ENCODE measurements around the gene PHB1. TPM values are rescaled to one million over a fixed set of nuclear protein-coding genes. Genes with fewer than 3 reads are reported as not detected.
"Not testable (repeated sequence)": the region's sequence is repeated elsewhere in the genome, so short reads cannot be mapped to it uniquely, and the experiment has no call there.

The PHB1 gene
- total and polyA plus RNA-seq, 5 donors: 186 to 239 (median 213) TPM

DNA sequence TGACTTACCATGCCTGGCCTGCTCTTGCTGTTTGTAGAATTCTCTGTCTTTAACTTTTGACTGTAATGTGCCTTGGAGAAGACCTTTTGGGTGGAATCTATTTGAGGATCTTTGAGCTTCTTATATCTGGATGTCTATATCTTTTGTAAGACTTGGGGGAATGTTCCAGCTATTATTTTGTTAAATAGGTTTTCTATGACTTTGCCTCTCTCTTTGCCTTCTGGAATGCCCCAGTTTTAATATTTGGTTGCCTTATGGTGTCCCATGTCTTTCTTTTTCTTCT lies 10.3 kb upstream of the PHB1 start:
- intact Hi-C loops (cut with DNase I): no loop called here
- ATAC-seq: no peak

DNA sequence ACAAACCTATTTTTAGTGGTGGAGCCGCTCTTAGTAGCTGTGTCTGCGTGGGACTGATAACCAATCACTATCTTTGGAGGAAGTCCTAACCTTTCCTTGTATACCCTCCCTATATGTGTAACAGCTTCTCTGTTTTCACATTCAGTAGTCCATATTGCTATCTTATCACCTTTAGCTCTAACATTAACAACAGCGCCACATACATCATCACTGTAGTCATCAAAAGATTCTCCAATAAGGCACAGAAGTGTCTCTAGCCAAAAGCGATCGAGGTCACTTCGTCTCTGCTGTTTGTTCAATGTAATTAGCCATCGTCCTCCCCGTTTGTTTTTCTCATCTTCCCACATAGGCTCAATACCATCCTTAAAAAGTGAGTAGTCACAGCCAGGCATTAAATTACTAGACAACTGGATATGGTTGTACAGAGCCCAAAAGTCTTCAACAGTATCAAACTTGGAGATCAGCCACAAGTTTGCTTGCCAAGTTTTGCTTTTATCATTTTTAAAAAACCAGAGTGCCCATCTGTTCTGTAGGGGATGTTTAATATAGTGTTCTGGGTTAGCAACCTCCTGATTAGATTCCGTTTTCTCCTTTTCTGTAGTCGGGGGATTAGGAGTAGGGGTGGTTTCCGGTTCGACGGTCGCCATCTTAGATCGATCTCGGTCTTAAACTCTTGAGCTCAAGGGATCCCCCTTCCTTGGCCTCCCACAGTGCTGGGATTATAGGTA lies 9.8 kb upstream of the PHB1 start:
- H3K4me1 ChIP-seq (ENCODE audit: control insufficient read depth, insufficient read depth, low read length); DNase-seq; H3K9me3 ChIP-seq (ENCODE audit: control insufficient read depth, low read length); H3K4me3 ChIP-seq (ENCODE audit: low read length); H3K27me3 ChIP-seq (ENCODE audit: control insufficient read depth, insufficient read depth); H3K27ac ChIP-seq (ENCODE audit: low read length); intact Hi-C loops (cut with DNase I); ATAC-seq: not testable (repeated sequence)
- 51% methylated on average over 16 of the region's 16 CpGs for WGBS

More for the DNA sequence above, 10.3 kb upstream of the PHB1 start:
- no peak overlapping the region for H3K27ac ChIP-seq (ENCODE audit: low read length)
- no peak overlapping the region for H3K4me3 ChIP-seq (ENCODE audit: low read length)
- no peak for DNase-seq
- H3K4me1 ChIP-seq (ENCODE audit: control insufficient read depth, insufficient read depth, low read length): no peaks in the 10 kb centered on the region
- no peaks in the 10 kb centered on the region for H3K9me3 ChIP-seq (ENCODE audit: control insufficient read depth, low read length)
- no peaks in the 10 kb centered on the region for H3K27me3 ChIP-seq (ENCODE audit: control insufficient read depth, insufficient read depth)

DNA sequence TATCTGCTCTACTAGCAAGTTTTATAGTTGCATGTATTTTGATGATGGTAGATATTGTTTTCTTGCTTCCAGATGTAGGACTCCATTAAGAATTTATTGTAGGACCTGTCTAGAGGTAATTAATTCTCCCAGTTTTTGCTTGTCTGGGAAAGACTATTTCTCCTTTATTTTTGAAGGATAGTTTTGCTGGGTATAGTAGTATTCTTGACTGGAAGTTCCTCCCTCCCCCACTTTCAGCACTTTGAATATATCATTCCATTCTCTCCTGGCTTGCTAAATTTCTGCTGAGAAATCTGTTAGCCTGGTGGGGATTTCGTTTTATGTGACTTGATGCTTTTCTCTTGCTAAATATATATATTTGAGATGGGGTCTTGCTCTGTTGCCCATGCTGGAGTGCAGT lies 8.0 kb upstream of the PHB1 start:
- Histone ChIP-seq H3K27ac (ENCODE audit: low read length) (no peak overlapping the region), H3K9me3 (ENCODE audit: control insufficient read depth, low read length) (no peaks in the 10 kb centered on the region), H3K4me1 (ENCODE audit: control insufficient read depth, insufficient read depth, low read length) (no peaks in the 10 kb centered on the region), H3K4me3 (ENCODE audit: low read length) (no peak overlapping the region), H3K27me3 (ENCODE audit: control insufficient read depth, insufficient read depth) (no peaks in the 10 kb centered on the region)
- WGBS: 36% methylated on average over 1 of the region's 1 CpG
- intact Hi-C loops (cut with DNase I): no loop called here
- ATAC-seq (no peak), DNase-seq (no peak)

DNA sequence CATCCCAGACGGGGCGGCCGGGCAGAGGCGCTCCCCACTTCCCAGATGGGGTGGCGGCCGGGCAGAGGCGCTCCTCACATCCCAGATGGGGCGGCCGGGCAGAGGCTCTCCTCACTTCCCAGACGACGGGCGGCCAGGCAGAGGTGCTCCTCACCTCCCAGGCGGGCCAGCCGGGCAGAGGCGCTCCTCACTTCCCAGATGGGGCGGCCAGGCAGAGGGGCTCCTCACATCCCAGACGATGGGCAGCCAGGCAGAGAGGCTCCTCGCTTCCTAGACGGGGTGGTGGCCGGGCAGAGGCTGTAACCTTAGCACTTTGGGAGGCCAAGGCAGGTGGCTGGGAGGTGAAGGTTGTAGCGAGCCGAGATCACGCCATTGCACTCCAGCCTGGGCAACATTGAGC lies 5.1 kb upstream of the PHB1 start:
- DNase-seq; intact Hi-C loops (cut with DNase I); H3K27me3 ChIP-seq (ENCODE audit: control insufficient read depth, insufficient read depth); H3K4me1 ChIP-seq (ENCODE audit: control insufficient read depth, insufficient read depth, low read length); H3K4me3 ChIP-seq (ENCODE audit: low read length); ATAC-seq; H3K9me3 ChIP-seq (ENCODE audit: control insufficient read depth, low read length); H3K27ac ChIP-seq (ENCODE audit: low read length): not testable (repeated sequence)
- WGBS: 88% methylated on average over 23 of the region's 23 CpGs

DNA sequence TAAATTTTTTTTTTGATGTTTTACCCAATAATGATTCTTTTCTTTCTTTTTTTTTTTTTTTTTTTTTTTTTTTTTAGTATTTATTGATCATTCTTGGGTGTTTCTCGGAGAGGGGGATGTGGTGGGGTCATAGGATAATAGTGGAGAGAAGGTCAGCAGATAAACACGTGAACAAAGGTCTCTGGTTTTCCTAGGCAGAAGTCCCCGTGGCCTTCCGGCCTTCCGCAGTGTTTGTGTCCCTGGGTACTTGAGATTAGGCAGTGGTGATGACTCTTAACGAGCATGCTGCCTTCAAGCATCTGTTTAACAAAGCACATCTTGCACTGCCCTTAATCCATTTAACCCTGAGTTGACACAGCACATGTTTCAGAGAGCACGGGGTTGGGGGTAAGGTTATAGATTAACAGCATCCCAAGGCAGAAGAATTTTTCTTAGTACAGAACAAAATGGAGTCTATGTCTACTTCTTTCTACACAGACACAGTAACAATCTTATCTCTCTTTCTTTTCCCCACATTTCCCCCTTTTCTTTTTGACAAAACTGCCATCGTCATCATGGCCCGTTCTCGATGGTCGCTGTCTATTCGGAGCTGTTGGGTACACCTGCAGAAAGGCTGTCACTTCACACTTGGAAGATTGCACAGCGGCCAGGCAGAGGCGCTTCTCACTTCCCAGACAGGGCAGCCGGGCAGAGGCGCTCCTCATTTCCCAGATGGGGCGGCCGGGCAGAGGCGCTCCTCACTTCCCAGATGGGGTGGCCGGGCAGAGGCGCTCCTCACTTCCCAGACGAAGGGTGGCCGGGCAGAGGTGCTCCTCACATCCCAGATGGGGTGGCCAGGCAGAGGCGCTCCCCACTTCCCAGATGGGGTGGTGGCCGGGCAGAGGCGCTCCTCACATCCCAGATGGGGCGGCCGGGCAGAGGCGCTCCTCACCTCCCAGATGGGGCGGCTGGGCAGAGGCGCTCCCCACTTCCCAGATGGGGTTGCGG lies 4.4 kb upstream of the PHB1 start:
- H3K27ac ChIP-seq (ENCODE audit: low read length); DNase-seq; ATAC-seq; H3K27me3 ChIP-seq (ENCODE audit: control insufficient read depth, insufficient read depth); intact Hi-C loops (cut with DNase I); H3K4me1 ChIP-seq (ENCODE audit: control insufficient read depth, insufficient read depth, low read length); H3K9me3 ChIP-seq (ENCODE audit: control insufficient read depth, low read length); H3K4me3 ChIP-seq (ENCODE audit: low read length): not testable (repeated sequence)
- whole genome bisulfite sequencing: 90% methylated on average over 32 of the region's 32 CpGs

DNA sequence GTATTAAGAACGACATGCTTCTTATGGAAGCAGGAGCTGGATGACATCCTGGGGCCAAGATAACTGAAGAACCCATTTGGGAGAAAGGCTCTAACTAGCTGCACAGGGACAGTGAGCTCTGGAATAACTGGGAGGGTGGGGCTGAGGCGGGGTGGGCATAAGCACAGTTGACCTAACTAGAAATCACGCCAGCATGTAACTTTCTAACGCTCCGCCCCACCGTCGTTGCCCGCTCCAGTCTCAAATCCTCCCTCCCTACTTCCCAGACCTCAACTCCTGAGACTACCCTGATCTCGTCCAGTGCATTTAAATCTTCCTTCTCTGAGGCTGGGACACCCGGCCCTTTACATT lies 436 bp downstream of the PHB1 start:
- no peaks in the 10 kb centered on the region for H3K27me3 ChIP-seq (ENCODE audit: control insufficient read depth, insufficient read depth)
- under 1% methylated on average over 10 of the region's 10 CpGs for WGBS
- H3K27ac ChIP-seq (ENCODE audit: low read length): no peak overlapping the region
- H3K9me3 ChIP-seq (ENCODE audit: control insufficient read depth, low read length): no peaks in the 10 kb centered on the region
- peaks cover 2% of the 10 kb centered on the region for H3K4me1 ChIP-seq (ENCODE audit: control insufficient read depth, insufficient read depth, low read length)
- intact Hi-C loops (cut with DNase I): no loop called here
- DNase-seq (no peak), ATAC-seq (no peak)
- H3K4me3 ChIP-seq (ENCODE audit: low read length): peak overlapping the region; percentile 85

DNA sequence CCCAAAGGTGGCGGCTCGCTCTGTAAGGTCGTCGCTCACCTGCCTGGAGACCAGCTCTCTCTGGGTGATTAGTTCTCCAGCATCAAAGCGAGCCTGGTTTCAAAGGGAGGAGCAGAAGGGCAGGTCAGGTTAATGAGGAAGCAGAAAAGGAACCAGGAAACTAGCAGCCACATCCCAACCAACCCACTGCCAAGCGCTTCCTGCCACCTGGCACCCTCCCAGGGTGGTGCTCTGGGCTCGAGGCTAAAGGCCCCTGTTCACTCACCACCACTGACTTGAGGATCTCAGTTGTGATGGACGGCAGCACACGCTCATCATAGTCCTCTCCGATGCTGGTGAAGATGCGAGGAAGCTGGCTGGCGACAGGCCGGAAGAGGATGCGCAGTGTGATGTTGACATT lies 5.6 kb downstream of the PHB1 start:
- Histone ChIP-seq H3K27me3 (ENCODE audit: control insufficient read depth, insufficient read depth) (no peaks in the 10 kb centered on the region), H3K9me3 (ENCODE audit: control insufficient read depth, low read length) (no peaks in the 10 kb centered on the region), H3K27ac (ENCODE audit: low read length) (no peak overlapping the region), H3K4me1 (ENCODE audit: control insufficient read depth, insufficient read depth, low read length) (peaks cover 2% of the 10 kb centered on the region), H3K4me3 (ENCODE audit: low read length) (no peak overlapping the region)
- ATAC-seq (no peak), DNase-seq (no peak)
- 88% methylated on average over 14 of the region's 14 CpGs for WGBS
- intact Hi-C loops (cut with DNase I): no loop called here

DNA sequence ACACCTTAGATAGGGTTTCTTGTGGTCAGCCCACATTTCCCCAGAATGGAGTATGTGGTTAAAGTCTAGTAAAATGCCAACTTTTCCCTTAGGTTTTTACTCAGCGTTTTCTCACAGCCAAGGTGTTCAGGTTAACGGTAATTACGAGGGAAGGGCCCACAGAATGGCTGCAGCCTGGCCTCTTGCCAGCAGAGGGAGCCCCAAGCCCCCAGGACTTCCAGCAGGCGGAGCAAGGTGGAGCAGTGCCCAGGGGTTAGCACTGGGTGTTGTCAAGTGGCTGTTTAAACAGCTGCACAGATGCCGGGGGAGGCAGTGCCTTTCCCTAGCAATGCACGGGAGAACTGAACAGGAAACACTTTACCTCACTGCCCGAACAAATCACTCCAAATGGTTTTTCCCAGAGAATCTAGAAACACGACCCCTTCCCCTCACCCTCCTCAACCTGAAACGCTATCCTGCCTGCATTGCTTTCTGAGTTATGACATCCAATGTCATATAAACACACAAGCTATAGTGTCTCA lies 6.6 kb downstream of the PHB1 start:
- Histone ChIP-seq H3K4me3 (ENCODE audit: low read length) (no peak overlapping the region), H3K27ac (ENCODE audit: low read length) (no peak overlapping the region), H3K9me3 (ENCODE audit: control insufficient read depth, low read length) (no peaks in the 10 kb centered on the region), H3K27me3 (ENCODE audit: control insufficient read depth, insufficient read depth) (no peaks in the 10 kb centered on the region), H3K4me1 (ENCODE audit: control insufficient read depth, insufficient read depth, low read length) (no peaks in the 10 kb centered on the region)
- intact Hi-C loops (cut with DNase I): no loop called here
- DNase-seq (peak; percentile 64 to 87 (median 86)), ATAC-seq (peak in 1 of 2 donors; percentile 74)
- WGBS: 28% methylated on average over 9 of the region's 9 CpGs

DNA sequence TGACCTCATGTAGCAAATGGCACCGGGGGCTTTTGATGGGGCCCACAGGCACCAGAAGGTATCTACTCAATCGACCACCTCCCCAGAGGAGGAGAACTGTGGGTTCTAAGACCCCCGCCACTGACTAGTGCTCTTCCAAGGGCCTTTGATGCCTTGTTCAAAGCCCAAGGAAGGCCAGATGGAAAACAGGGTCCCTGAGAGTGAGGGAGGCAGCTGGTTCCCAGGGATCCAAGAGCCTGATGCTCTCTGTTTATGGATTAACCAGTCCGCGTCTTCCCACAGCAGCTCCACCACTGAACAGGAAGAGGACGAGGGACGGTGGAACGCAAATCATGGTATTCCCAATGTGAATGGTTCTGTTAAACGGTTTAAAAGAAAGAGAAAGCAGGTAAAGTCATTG lies 7.6 kb downstream of the PHB1 start:
- Histone ChIP-seq H3K4me1 (ENCODE audit: control insufficient read depth, insufficient read depth, low read length) (no peaks in the 10 kb centered on the region), H3K27me3 (ENCODE audit: control insufficient read depth, insufficient read depth) (no peaks in the 10 kb centered on the region), H3K9me3 (ENCODE audit: control insufficient read depth, low read length) (no peaks in the 10 kb centered on the region), H3K27ac (ENCODE audit: low read length) (no peak overlapping the region), H3K4me3 (ENCODE audit: low read length) (no peak overlapping the region)
- DNase-seq (no peak), ATAC-seq (no peak)
- intact Hi-C loops (cut with DNase I): no loop called here
- 93% methylated on average over 9 of the region's 9 CpGs for WGBS

DNA sequence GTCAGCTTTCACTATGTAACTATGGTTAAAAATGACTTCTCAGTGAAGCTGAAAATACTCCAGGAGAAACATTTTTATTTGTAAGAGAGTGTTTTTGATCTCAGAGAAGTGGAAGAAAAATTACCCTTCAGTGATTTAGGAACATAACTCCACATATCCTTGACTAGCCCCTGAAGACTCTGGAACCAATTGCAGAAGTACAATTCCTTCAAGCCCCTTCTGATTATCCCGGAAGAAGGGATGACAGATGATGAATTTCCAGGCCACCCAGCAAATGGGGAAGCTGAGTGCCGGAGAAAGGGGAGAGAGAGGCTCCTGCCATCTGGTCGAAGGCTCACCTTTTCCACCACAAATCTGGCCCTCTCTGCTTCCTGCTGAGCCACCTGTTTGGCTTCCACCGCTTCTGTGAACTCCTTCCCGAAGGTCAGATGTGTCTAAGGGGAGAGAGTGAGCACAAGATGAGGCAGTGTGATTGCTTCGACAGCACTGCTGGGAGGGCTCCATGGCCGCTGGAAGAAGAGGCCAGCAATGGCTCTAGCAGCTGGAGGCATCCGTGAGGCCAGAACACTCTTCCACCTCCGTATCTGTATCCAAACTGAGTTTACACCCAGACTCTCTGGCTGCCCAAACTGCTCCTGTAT lies 8.1 kb downstream of the PHB1 start:
- H3K9me3 ChIP-seq (ENCODE audit: control insufficient read depth, low read length): no peaks in the 10 kb centered on the region
- no peak overlapping the region for H3K4me3 ChIP-seq (ENCODE audit: low read length)
- no peak for ATAC-seq
- intact Hi-C loops (cut with DNase I): no loop called here
- no peak overlapping the region for H3K27ac ChIP-seq (ENCODE audit: low read length)
- 90% methylated on average over 9 of the region's 9 CpGs for WGBS
- DNase-seq: no peak
- H3K4me1 ChIP-seq (ENCODE audit: control insufficient read depth, insufficient read depth, low read length): no peaks in the 10 kb centered on the region
- H3K27me3 ChIP-seq (ENCODE audit: control insufficient read depth, insufficient read depth): no peaks in the 10 kb centered on the region

DNA sequence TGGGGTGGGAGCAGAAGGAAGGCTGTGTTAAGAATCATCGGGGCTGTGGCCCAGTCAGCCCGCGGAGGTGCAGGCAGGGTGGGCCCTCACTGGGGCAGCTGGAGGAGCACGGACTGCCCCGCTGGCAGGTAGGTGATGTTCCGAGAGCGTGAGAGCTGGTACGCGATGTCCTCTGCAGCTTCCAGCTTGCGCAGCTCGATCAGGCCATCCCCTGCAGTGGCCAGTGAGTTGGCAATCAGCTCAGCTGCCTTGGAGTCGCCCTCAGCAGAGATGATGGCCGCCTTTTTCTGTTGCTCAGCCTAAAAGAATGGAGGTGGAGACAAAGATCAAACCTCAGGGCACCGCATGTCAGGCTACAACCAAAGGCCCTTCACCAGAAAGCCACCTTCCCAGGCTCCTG lies 9.8 kb downstream of the PHB1 start:
- H3K4me3 ChIP-seq (ENCODE audit: low read length): no peak overlapping the region
- H3K4me1 ChIP-seq (ENCODE audit: control insufficient read depth, insufficient read depth, low read length): no peaks in the 10 kb centered on the region
- H3K27ac ChIP-seq (ENCODE audit: low read length): no peak overlapping the region
- WGBS: 95% methylated on average over 14 of the region's 14 CpGs
- intact Hi-C loops (cut with DNase I): no loop called here
- no peaks in the 10 kb centered on the region for H3K9me3 ChIP-seq (ENCODE audit: control insufficient read depth, low read length)
- ATAC-seq: no peak
- H3K27me3 ChIP-seq (ENCODE audit: control insufficient read depth, insufficient read depth): no peaks in the 10 kb centered on the region
- no peak for DNase-seq

Data from right cardiac atrium (tissue), 5 donors.